Measurements from ENCODE around the gene PTGES2. TPM values are rescaled to one million over a fixed set of nuclear protein-coding genes. Genes with fewer than 3 reads are reported as not detected.
A peak's percentile ranks its signal among the peaks of the same experiment; 100 is the strongest.

The PTGES2 gene
- polyA plus RNA-seq, 1 of the 3 experiments (the other 2 are of a cell fraction): 141 TPM

DNA sequence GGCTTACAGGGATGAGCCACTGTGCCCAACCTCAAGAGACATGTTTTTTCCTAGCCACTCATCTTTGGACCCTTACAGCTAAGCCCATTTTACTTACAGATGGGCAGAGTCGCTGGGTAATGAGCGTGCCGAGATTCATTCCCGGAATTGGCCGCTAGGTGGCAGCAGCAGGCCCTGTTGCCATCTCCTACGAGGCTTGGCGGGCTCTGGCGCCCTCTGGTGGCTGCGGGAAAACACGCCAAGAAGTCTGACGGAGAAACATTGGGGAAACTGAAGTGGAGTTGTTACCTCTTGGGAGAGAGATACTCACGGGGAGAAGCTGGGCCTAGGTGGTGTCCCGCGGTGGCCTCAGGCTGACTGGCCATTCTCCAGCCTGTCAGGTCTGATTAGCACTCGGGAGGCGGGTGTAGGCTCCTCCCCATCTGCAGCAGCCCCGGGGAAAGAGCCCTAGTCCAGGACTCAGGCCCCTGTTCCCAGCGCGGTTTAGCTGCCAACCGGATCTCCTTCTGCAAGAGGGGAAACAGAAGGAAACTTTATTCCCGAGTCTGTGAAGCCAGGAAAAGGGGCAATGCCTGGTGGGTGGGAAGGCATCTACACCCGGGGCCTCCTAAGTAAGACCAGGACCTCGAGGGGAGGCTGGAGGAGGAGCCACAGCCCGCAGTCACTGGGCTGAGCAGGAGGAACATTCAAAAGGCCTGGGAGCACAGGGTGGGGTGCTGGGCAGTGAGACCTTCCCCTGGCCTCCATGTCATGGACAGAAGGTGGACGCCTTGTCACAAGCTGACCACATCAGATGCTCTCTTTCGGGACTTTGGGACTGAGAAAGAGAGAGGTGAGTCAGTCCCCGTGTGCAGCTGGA lies 9.7 kb downstream of the PTGES2 start:
- H3K9ac ChIP-seq: no peak overlapping the region
- DNase-seq: peak; percentile 91
- peak overlapping the region; percentile 40; the same call in 1 of the 2 replicates for H3K4me2 ChIP-seq
- peak overlapping the region; percentile 71; the same call in 1 of the 2 replicates for H2AFZ ChIP-seq (ENCODE audit: low read depth)
- peaks cover 0 to 15% of the 10 kb centered on the region in 2 experiments for H3K36me3 ChIP-seq (replicated peaks in 1 of 2; ENCODE audit: control insufficient read depth in 1 of 2, insufficient read depth in 2 of 2, low read length in 1 of 2)
- H4K20me1 ChIP-seq (ENCODE audit: insufficient read depth): no peaks in the 10 kb centered on the region
- H3K27ac ChIP-seq (ENCODE audit: low read depth in 2 of 2, low read length in 1 of 2): no peak overlapping the region
- TF ChIP-seq SMC3 (IDR thresholded peaks at IDR 0.05; ENCODE audit: low read depth, low read length): peak; percentile 96
- TF ChIP-seq, protein P1, sequence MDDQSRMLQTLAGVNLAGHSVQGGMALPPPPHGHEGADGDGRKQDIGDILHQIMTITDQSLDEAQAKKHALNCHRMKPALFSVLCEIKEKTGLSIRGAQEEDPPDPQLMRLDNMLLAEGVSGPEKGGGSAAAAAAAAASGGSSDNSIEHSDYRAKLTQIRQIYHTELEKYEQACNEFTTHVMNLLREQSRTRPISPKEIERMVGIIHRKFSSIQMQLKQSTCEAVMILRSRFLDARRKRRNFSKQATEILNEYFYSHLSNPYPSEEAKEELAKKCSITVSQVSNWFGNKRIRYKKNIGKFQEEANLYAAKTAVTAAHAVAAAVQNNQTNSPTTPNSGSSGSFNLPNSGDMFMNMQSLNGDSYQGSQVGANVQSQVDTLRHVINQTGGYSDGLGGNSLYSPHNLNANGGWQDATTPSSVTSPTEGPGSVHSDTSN (IDR thresholded peaks at IDR 0.05): no peak
- no peak for TF ChIP-seq JUND (IDR thresholded peaks at IDR 0.05)
- TF ChIP-seq SIN3A (IDR thresholded peaks at IDR 0.05; ENCODE audit: borderline replicate concordance, low read depth, low read length): peak; percentile 54; the same call in 1 of the 2 replicates
- TF ChIP-seq, protein P2, sequence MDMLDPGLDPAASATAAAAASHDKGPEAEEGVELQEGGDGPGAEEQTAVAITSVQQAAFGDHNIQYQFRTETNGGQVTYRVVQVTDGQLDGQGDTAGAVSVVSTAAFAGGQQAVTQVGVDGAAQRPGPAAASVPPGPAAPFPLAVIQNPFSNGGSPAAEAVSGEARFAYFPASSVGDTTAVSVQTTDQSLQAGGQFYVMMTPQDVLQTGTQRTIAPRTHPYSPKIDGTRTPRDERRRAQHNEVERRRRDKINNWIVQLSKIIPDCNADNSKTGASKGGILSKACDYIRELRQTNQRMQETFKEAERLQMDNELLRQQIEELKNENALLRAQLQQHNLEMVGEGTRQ (IDR thresholded peaks at IDR 0.05; ENCODE audit: borderline replicate concordance, low read depth, low read length): no peak
- 0 out of 2 replicates have a peak, but pooled peaks have one; percentile 35 for TF ChIP-seq YY1 (IDR thresholded peaks at IDR 0.05; ENCODE audit: low read depth)
- TF ChIP-seq ELF1 (IDR thresholded peaks at IDR 0.05): no peak
- no peak for TF ChIP-seq POLR2AphosphoS5 (IDR thresholded peaks at IDR 0.05; ENCODE audit: low read depth, low read length)
- TF ChIP-seq TAF1 (IDR thresholded peaks at IDR 0.05; ENCODE audit: borderline replicate concordance, low read depth, low read length): no peak
- TF ChIP-seq RAD21 (IDR thresholded peaks at IDR 0.05; ENCODE audit: low read length): peak; percentile 92
- peak; percentile 69 for TF ChIP-seq CHD2 (IDR thresholded peaks at IDR 0.05; ENCODE audit: low read length, partially characterized antibody)
- no peak for TF ChIP-seq EP300 (IDR thresholded peaks at IDR 0.05; ENCODE audit: borderline replicate concordance in 1 of 2, low read depth in 1 of 2, low read length in 1 of 2)
- TF ChIP-seq, protein P3, sequence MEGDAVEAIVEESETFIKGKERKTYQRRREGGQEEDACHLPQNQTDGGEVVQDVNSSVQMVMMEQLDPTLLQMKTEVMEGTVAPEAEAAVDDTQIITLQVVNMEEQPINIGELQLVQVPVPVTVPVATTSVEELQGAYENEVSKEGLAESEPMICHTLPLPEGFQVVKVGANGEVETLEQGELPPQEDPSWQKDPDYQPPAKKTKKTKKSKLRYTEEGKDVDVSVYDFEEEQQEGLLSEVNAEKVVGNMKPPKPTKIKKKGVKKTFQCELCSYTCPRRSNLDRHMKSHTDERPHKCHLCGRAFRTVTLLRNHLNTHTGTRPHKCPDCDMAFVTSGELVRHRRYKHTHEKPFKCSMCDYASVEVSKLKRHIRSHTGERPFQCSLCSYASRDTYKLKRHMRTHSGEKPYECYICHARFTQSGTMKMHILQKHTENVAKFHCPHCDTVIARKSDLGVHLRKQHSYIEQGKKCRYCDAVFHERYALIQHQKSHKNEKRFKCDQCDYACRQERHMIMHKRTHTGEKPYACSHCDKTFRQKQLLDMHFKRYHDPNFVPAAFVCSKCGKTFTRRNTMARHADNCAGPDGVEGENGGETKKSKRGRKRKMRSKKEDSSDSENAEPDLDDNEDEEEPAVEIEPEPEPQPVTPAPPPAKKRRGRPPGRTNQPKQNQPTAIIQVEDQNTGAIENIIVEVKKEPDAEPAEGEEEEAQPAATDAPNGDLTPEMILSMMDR (IDR thresholded peaks at IDR 0.05): peak; percentile 100
- no peak for TF ChIP-seq GABPA (IDR thresholded peaks at IDR 0.05; ENCODE audit: low read depth)
- no peak for TF ChIP-seq MXI1 (IDR thresholded peaks at IDR 0.05; ENCODE audit: low read depth, low read length)
- no peak for TF ChIP-seq RFX5 (IDR thresholded peaks at IDR 0.05; ENCODE audit: low read length)
- no peak for TF ChIP-seq FOXM1 (IDR thresholded peaks at IDR 0.05; ENCODE audit: low read depth)
- peak; percentile 56 for TF ChIP-seq RCOR1 (IDR thresholded peaks at IDR 0.05; ENCODE audit: low read length)
- no peak for TF ChIP-seq TCF12 (IDR thresholded peaks at IDR 0.05)
- TF ChIP-seq FOSL2 (IDR thresholded peaks at IDR 0.05; ENCODE audit: borderline replicate concordance, low read depth): no peak
- 0 out of 2 replicates have a peak, but pooled peaks have one; percentile 40 for TF ChIP-seq FOXJ3 (CRISPR knock-in tag; IDR thresholded peaks at IDR 0.05)
- H3F3A ChIP-seq (replicated peaks; ENCODE audit: insufficient read depth): no peaks in the 10 kb centered on the region
- H3K4me1 ChIP-seq (ENCODE audit: control insufficient read depth in 1 of 2, insufficient read depth in 2 of 2, low read depth in 1 of 2, low read length in 1 of 2): peaks cover 4 to 7% of the 10 kb centered on the region in 2 experiments; a peak in 1 of 4 replicates
- H3K9me3 ChIP-seq: no peaks in the 10 kb centered on the region
- H3K27me3 ChIP-seq (ENCODE audit: insufficient read depth): no peaks in the 10 kb centered on the region
- ChIA-PET POLR2A (interaction anchor here (1.1 to 1.3 kb wide), 2 partner anchors 11 to 145 kb away, joined by 3 read pairs; no protein-coding TSS in a partner anchor), CTCF (interaction anchor here (0.6 to 6.5 kb wide), 77 partner anchors 8 to 377 kb away, joined by 3 to 246 read pairs (median 4); partner anchors contain the start of genes BBLN, DPM2, EEIG1 and ENG)
- no peaks in the 10 kb centered on the region for H3K79me2 ChIP-seq (ENCODE audit: insufficient read depth)
- 13% methylated on average over 20 of the region's 27 CpGs for WGBS (ENCODE audit: low lambda C conversion rate)
- peak overlapping the region in 1 of 2 experiments; percentile 42; a peak in 1 of 4 replicates for H3K4me3 ChIP-seq (ENCODE audit: low read depth in 2 of 2, low read length in 1 of 2)
- no peaks in the 10 kb centered on the region for H3K9me2 ChIP-seq
